A549 treated with GW870086 at 1 μM for 4 hours (cell line): Measurements from ENCODE around the gene TUBB1. TPM values are rescaled to one million over a fixed set of nuclear protein-coding genes. Genes with fewer than 3 reads are reported as not detected.

Experiments
- total RNA-seq: library from RNA; stranded (reverse); fragments of 200-300 nt; extraction: Qiagen RNA extraction; gene quantifications from 5 replicates; pipeline ENCODE4 v1.2.3, GENCODE V29; 2022; ENCODE audit warnings: low read depth

Gene TUBB1
- 0.05 TPM in 1 of 5 replicates, not detected in the others for total RNA-seq

GRCh38 chr20:59019217-59019616 lies at the start of gene TUBB1:
Gene TUBB1, plus strand, starts transcription at chr20:59019429. Its CDS starts 94 bp downstream, at chr20:59019523.

GRCh38 chr20:58980711-58981627 lies 38.3 kb upstream of the TUBB1 start, which contains the start of gene NELFCD:
Gene NELFCD, plus strand, starts transcription at chr20:58981256. Its CDS starts 54 bp downstream, at chr20:58981310.

GRCh38 chr20:59006864-59007664 lies 12.2 kb upstream of the TUBB1 start, which contains the start of gene CTSZ:
Gene CTSZ, minus strand, starts transcription at chr20:59007254. Its CDS starts 126 bp downstream, at chr20:59007128.

GRCh38 chr20:59032023-59032712 lies 12.9 kb downstream of the TUBB1 start, which contains the start of gene ATP5F1E:
Gene ATP5F1E, minus strand, starts transcription at chr20:59032335. Its CDS starts 84 bp downstream, at chr20:59032251.

DNA sequence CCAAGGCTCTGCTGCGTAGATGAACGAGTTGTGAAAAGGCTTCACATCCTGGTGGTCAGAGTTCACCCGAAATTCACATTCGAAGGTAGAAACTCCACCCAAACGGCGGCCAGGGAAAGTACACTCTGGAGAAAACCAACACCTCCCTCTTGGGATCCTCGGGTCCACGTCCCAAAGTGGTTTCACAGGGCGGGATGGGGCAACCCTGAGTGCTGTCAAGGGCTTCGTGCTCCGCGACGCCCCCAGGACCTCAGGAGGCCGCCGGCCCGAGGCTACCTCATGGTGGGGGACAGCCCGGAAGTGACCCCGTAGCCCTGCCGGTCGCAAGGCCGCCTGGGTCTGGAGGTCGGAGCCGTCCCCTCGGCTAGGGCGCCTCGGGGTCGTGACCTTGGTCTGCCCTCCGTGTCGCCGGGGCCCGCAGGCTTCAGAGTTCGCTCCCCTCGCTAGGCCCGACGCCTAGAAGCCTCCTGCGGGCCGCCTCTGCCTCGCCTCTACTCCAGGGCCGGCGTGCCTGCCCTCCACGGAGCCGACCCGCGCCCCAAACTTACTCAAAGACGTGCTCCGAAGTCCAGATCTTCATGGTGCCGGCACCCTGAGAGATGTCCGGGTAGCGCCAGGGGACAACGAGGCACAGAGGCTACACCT lies 23.0 kb downstream of the TUBB1 start, which contains the start of gene PRELID3B:
TSS of gene PRELID3B (minus strand) at position 636 of the 645 bp plus-strand sequence. CDS start at position 580, 56 bp downstream.

Other genes starting within 250 kb of the TUBB1 start
- not detected in 5 replicates for gene GNAS-AS1, start 168.5 kb upstream of the TUBB1 start, total RNA-seq
- 656 to 742 TPM (median 715 TPM) in 5 replicates for gene GNAS, start 166.7 kb upstream of the TUBB1 start, total RNA-seq
- gene NELFCD, start 38.2 kb upstream of the TUBB1 start, total RNA-seq = 41.3 to 47.1 TPM (median 45.8 TPM) in 5 replicates
- 150 to 188 TPM (median 178 TPM) in 5 replicates for gene CTSZ, start 12.2 kb upstream of the TUBB1 start, total RNA-seq
- 92.9 to 127 TPM (median 101 TPM) in 5 replicates for gene ATP5F1E, start 12.9 kb downstream of the TUBB1 start, total RNA-seq
- 54.9 to 71.9 TPM (median 61.7 TPM) in 5 replicates for gene PRELID3B, start 23.4 kb downstream of the TUBB1 start, total RNA-seq
- not detected in 5 replicates for gene ZNF831, start 144.4 kb downstream of the TUBB1 start, total RNA-seq